Lower leg skin (tissue), 3 donors: ENCODE data around the gene TMPRSS11D.

Experiments
- POLR2A ChIP-seq, 2 donors: fragments of 450-650 bp; IDR thresholded peaks; one replicate each; pipeline ENCODE4 v1.6.1; 2016 to 2017; ENCODE audit warnings: antibody characterized with exemption in 2 of 2, mild to moderate bottlenecking in 1 of 2, moderate library complexity in 1 of 2
- TF ChIP-seq, protein P1 (sequence below), 3 donors: fragments of 450-650 bp; IDR thresholded peaks; one replicate each; pipeline ENCODE4 v1.5.1; 2016; ENCODE audit warnings: antibody characterized with exemption in 3 of 3, mild to moderate bottlenecking in 3 of 3, moderate library complexity in 2 of 3

DNA sequence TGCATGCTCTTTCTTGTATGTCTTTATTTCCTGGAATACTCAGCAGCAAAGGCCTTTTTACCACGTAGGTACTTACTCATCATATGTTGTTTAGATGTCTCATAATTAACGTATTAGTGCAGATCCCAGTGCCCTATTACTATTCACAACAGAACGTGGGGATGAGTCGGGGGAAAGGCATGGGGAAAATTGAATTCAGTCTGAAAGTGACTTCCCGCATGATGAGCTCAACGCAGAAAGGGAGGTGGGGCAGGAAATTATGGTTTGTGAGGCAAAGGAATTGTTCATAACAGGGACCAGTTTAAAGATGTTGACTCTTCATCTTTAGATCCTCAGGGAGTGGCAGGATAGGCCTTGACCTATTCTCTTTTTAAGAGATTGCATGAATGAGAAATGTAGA, 2.0 kb upstream of the TMPRSS11D start:
- TF ChIP-seq, protein P1, sequence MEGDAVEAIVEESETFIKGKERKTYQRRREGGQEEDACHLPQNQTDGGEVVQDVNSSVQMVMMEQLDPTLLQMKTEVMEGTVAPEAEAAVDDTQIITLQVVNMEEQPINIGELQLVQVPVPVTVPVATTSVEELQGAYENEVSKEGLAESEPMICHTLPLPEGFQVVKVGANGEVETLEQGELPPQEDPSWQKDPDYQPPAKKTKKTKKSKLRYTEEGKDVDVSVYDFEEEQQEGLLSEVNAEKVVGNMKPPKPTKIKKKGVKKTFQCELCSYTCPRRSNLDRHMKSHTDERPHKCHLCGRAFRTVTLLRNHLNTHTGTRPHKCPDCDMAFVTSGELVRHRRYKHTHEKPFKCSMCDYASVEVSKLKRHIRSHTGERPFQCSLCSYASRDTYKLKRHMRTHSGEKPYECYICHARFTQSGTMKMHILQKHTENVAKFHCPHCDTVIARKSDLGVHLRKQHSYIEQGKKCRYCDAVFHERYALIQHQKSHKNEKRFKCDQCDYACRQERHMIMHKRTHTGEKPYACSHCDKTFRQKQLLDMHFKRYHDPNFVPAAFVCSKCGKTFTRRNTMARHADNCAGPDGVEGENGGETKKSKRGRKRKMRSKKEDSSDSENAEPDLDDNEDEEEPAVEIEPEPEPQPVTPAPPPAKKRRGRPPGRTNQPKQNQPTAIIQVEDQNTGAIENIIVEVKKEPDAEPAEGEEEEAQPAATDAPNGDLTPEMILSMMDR (IDR thresholded peaks at IDR 0.05) = no peak
- TF ChIP-seq POLR2A (IDR thresholded peaks at IDR 0.05) = no peak
